Pancreas (tissue), 10 donors: ENCODE measurements around the gene BBIP1. TPM values are rescaled to one million over a fixed set of nuclear protein-coding genes. Genes with fewer than 3 reads are reported as not detected.
A peak's percentile ranks its signal among the peaks of the same experiment; 100 is the strongest.

Experiments used
- ATAC-seq, 4 donors: fragments of 200-7000 bp; cut with Tn5 transposase; one replicate each; pipeline versions ENCODE4 v1.8.0 to v1.9.1; 2020; ENCODE audit warnings: mild to moderate bottlenecking in 4 of 4, moderate library complexity in 4 of 4
- DNase-seq, 6 donors: peaks; one replicate each; pipeline ENCODE4 v3.0.0-alpha.2; 2020
- FAIRE-seq: peaks from 2 replicates; lab custom pipeline; 2012; peaks lifted over from hg19 to GRCh38; lab: Jason Lieb, UNC
- H3K27ac ChIP-seq, 4 donors: fragments of 200-600 bp; sonication (generic); 1 replicate in 3 of 4; 2 replicates in 1 of 4; pipeline versions ENCODE4 v1.5.0 to v1.8.0; 2020
- H3K27me3 ChIP-seq, 4 donors: fragments of 200-600 bp; one replicate each; pipeline ENCODE4 v1.8.0; 2021
- H3K36me3 ChIP-seq, 3 donors: fragments of 200-600 bp; sonication (generic) in 1 of 3; one replicate each; pipeline versions ENCODE4 v1.5.0 to v1.8.0; 2020 to 2021
- H3K4me1 ChIP-seq, 3 donors: fragments of 200-600 bp; one replicate each; pipeline ENCODE4 v1.8.0; 2021
- H3K4me3 ChIP-seq, 4 donors: fragments of 200-600 bp; sonication (generic) in 2 of 4; one replicate each; pipeline versions ENCODE4 v1.5.0 to v1.8.0; 2020 to 2021
- H3K9me3 ChIP-seq, 4 donors: fragments of 200-600 bp; one replicate each; pipeline ENCODE4 v1.8.0; 2021
- WGBS, 2 donors: extraction: QIAGEN DNeasy Blood & Tissue Kit; methylation state at CpG; one replicate each; pipeline ENCODE4 v1.1.7; 2013; 5-methylcytosine and 5-hydroxymethylcytosine counted together
- intact Hi-C, 3 donors: fragments of 100-400 bp; cut with DNase I; formaldehyde crosslinking; loops; one replicate each; pipeline versions ENCODE4 v1.11.1 to v1.14.2; 2022
- polyA plus RNA-seq, 2 donors: library from polyadenylated mRNA; stranded (reverse); fragments of 200-250 nt; gene quantifications; one replicate each; pipeline ENCODE4 v1.2.3, GENCODE V29; 2013
- total RNA-seq, 6 donors: library from RNA; stranded (reverse); fragmentation: NEBNext Ultra II Directional in 4 of 6; extraction: Animal tissue kit (Norgen Biotek cat#: 25700) in 4 of 6; gene quantifications; one replicate each; pipeline versions ENCODE4 v1.2.1 to v1.2.4, GENCODE V29; 2021 to 2023
- TF ChIP-seq, protein P1 (sequence below), 4 donors: fragments of 200-600 bp; sonication (generic) in 3 of 4; IDR thresholded peaks; one replicate each; pipeline versions ENCODE4 v1.5.0 to v1.8.0; 2021; ENCODE audit warnings: antibody characterized with exemption in 4 of 4
- donor health status: healthy with polysubstance abuse.
- donor health status: DM: no; HTN: no; CAD: no; lungs with moderate emphysema.
- donor health status: DM: no; HTN: no; CAD: no.
- donor health status: control.
- donor health status: control.
- donor health status: Bipolar disorder and iron deficiency.
- donor health status: DM: yes; HTN: yes; CAD: no.
- donor health status: DM: no; HTN: no; CAD: no.
- donor health status: DM: no; HTN: no; CAD: no.
- donor health status: DM: yes; HTN: yes; CAD: no.

Gene BBIP1
- total and polyA plus RNA-seq, 8 donors: 4.2 to 21.1 (median 8.4) TPM

- intact Hi-C loops: no loop called here
- Histone ChIP-seq H3K4me3 (no peak overlapping the region), H3K4me1 (peaks cover 17 to 36% (median 23%) of the 10 kb centered on the region in 3 donors), H3K27ac (no peak overlapping the region), H3K27me3 (no peaks in the 10 kb centered on the region), H3K36me3 (no peaks in the 10 kb centered on the region), H3K9me3 (no peaks in the 10 kb centered on the region)
- TF ChIP-seq, protein P1, sequence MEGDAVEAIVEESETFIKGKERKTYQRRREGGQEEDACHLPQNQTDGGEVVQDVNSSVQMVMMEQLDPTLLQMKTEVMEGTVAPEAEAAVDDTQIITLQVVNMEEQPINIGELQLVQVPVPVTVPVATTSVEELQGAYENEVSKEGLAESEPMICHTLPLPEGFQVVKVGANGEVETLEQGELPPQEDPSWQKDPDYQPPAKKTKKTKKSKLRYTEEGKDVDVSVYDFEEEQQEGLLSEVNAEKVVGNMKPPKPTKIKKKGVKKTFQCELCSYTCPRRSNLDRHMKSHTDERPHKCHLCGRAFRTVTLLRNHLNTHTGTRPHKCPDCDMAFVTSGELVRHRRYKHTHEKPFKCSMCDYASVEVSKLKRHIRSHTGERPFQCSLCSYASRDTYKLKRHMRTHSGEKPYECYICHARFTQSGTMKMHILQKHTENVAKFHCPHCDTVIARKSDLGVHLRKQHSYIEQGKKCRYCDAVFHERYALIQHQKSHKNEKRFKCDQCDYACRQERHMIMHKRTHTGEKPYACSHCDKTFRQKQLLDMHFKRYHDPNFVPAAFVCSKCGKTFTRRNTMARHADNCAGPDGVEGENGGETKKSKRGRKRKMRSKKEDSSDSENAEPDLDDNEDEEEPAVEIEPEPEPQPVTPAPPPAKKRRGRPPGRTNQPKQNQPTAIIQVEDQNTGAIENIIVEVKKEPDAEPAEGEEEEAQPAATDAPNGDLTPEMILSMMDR (IDR thresholded peaks at IDR 0.05): no peak
- 9 to 17% methylated on average over 4 of the region's 4 CpGs for WGBS, 2 donors
- peak in 3 of 4 donors; percentile 34 to 47 (median 45) for ATAC-seq
- DNase-seq: no peak
- no peak for FAIRE-seq
These were observed 40.7 kb upstream of the BBIP1 start for GRCh38 chr10:110959379-110960332.

- Histone ChIP-seq H3K27me3 (no peaks in the 10 kb centered on the region), H3K36me3 (no peaks in the 10 kb centered on the region), H3K27ac (no peak overlapping the region), H3K9me3 (no peaks in the 10 kb centered on the region), H3K4me3 (no peak overlapping the region), H3K4me1 (peaks cover 17 to 31% (median 22%) of the 10 kb centered on the region in 3 donors)
- DNase-seq: no peak
- ATAC-seq: no peak
- TF ChIP-seq, protein P1 (IDR thresholded peaks at IDR 0.05): no peak
- FAIRE-seq: no peak
- WGBS, 2 donors: 54 to 55% methylated on average over 1 of the region's 1 CpG
- intact Hi-C loops: no loop called here
These were observed 38.6 kb upstream of the BBIP1 start for GRCh38 chr10:110957606-110958005.

GRCh38 chr10:110951381-110951780, 32.4 kb upstream of the BBIP1 start:
- DNase-seq: no peak
- peaks cover 0 to 10% (median 4%) of the 10 kb centered on the region in 3 donors for H3K4me1 ChIP-seq
- WGBS, 2 donors: 87 to 91% methylated on average over 4 of the region's 4 CpGs
- no peak overlapping the region for H3K27ac ChIP-seq
- no peak for ATAC-seq
- no peaks in the 10 kb centered on the region for H3K9me3 ChIP-seq
- FAIRE-seq: no peak
- TF ChIP-seq, protein P1 (IDR thresholded peaks at IDR 0.05): no peak
- no peaks in the 10 kb centered on the region for H3K27me3 ChIP-seq
- no peak overlapping the region for H3K4me3 ChIP-seq
- no peaks in the 10 kb centered on the region for H3K36me3 ChIP-seq
- intact Hi-C loops: no loop called here

- TF ChIP-seq, protein P1 (IDR thresholded peaks at IDR 0.05): no peak
- H3K27ac ChIP-seq: no peak overlapping the region
- DNase-seq: peak in 2 of 6 donors; percentile 26 to 28
- no peak overlapping the region for H3K4me3 ChIP-seq
- FAIRE-seq: no peak
- H3K36me3 ChIP-seq: no peaks in the 10 kb centered on the region
- WGBS, 2 donors: 71 to 78% methylated on average over 4 of the region's 4 CpGs
- no peaks in the 10 kb centered on the region for H3K9me3 ChIP-seq
- peaks cover 0 to 15% (median 0%) of the 10 kb centered on the region in 3 donors for H3K4me1 ChIP-seq
- ATAC-seq: no peak
- intact Hi-C loops: no loop called here
- no peaks in the 10 kb centered on the region for H3K27me3 ChIP-seq
These were observed 28.1 kb upstream of the BBIP1 start for GRCh38 chr10:110947061-110947595.
